Ovary (tissue), 9 donors: ENCODE measurements around the gene UBTD1. TPM values are rescaled to one million over a fixed set of nuclear protein-coding genes. Genes with fewer than 3 reads are reported as not detected.
A peak's percentile ranks its signal among the peaks of the same experiment; 100 is the strongest.

Source experiments
- DNase-seq, 5 donors: peaks; one replicate each; pipeline ENCODE4 v3.0.0-alpha.2; 2019 to 2020
- H3K27ac ChIP-seq, 2 donors: fragments of 200-600 bp; one replicate each; pipeline versions ENCODE4 v1.5.1 to v1.8.0; 2019 to 2022
- H3K27me3 ChIP-seq: fragments of 200-600 bp; one replicate; pipeline ENCODE4 v1.8.0; 2022
- H3K36me3 ChIP-seq: fragments of 200-600 bp; sonication (generic); one replicate; pipeline ENCODE4 v1.5.1; 2019
- H3K4me1 ChIP-seq: one replicate; pipeline ENCODE4 v1.8.1; 2013; ENCODE audit warnings: mild to moderate bottlenecking, moderate library complexity; ENCODE audit not compliant: insufficient read depth
- H3K4me3 ChIP-seq: fragments of 200-600 bp; sonication (generic); one replicate; pipeline ENCODE4 v1.5.1; 2017
- H3K9me3 ChIP-seq, 2 donors: fragments of 200-600 bp in 1 of 2; sonication (generic) in 1 of 2; one replicate each; pipeline versions ENCODE4 v1.5.1 to v1.8.1; 2013 to 2019; ENCODE audit warnings: mild to moderate bottlenecking in 1 of 2, moderate library complexity in 1 of 2
- EP300 ChIP-seq: sonication (generic); formaldehyde crosslinking; IDR thresholded peaks from one replicate; pipeline ENCODE4 v1.6.1; 2017; ENCODE audit warnings: antibody characterized with exemption
- POLR2A ChIP-seq: fragments of 450-650 bp; IDR thresholded peaks from one replicate; pipeline ENCODE4 v1.6.1; 2017; ENCODE audit warnings: antibody characterized with exemption, mild to moderate bottlenecking, moderate library complexity
- WGBS, 3 donors: extraction: QIAGEN DNeasy Blood & Tissue Kit in 1 of 3; methylation state at CpG; one replicate each; pipeline versions ENCODE4 v1.1.5 to v1.1.7; 2013 to 2017; 5-methylcytosine and 5-hydroxymethylcytosine counted together
- intact Hi-C, 4 donors: fragments of 100-400 bp; cut with DNase I; formaldehyde crosslinking; loops; one replicate each; pipeline versions ENCODE4 v1.11.0 to v1.15.1; 2022 to 2023
- polyA plus RNA-seq, 2 donors: library from polyadenylated mRNA; stranded (reverse); fragments of 200-250 nt in 1 of 2; fragments of 350-450 nt in 1 of 2; fragmentation: Illumina TruSeq in 1 of 2; extraction: RNeasy Lipid Tissue Mini Kit (QIAGEN cat#74804) in 1 of 2; gene quantifications; one replicate each; pipeline ENCODE4 v1.2.3, GENCODE V29; 2013 to 2014
- total RNA-seq, 7 donors: library from RNA; depleted of rRNA in 2 of 7; stranded (reverse); fragments of >200 nt in 2 of 7; fragmentation: NEBNext Ultra II Directional in 3 of 7; extraction: Animal tissue kit (Norgen Biotek cat#: 25700) in 3 of 7; gene quantifications; one replicate each; pipeline versions ENCODE4 v1.1.0 to v1.2.4, GENCODE V29; 2016 to 2023
- TF ChIP-seq, protein P1 (sequence below), 3 donors: fragments of 450-650 bp in 2 of 3; fragments of 200-600 bp in 1 of 3; IDR thresholded peaks; one replicate each; pipeline versions ENCODE4 v1.5.1 to v1.8.0; 2016 to 2022; ENCODE audit warnings: antibody characterized with exemption in 3 of 3, mild to moderate bottlenecking in 1 of 3
- donor health status: DM: no; HTN: no; CAD: no; lungs with moderate emphysema.
- donor health status: DM: no; HTN: no; CAD: no.
- donor health status: Bipolar disorder and iron deficiency.
- donor health status: DM: yes; HTN: yes; CAD: no.
- donor health status: DM: no; HTN: no; CAD: no.
- donor health status: DM: yes; HTN: yes; CAD: no.

Gene UBTD1
- total and polyA plus RNA-seq, 9 donors, result 0.20 to 15.2 (median 11.5) TPM

DNA sequence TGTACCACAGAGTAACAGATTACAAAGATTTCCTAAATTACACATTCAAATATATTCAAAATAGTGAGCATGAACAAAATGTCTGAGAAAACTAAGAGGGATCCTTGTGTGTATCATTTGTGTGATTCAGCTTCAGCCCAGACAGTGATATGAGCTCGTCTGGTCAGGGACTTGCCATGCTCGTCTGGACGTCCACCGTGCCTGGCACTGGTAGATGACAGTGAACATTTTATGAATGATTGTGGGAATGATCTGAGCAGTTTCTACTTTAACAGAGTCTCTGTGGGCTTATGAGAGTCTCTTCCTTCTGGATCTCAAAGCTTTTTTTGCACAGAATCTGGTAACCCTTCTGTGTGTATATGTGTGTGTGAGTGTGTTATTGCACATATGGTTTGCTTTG, 39.7 kb downstream of the UBTD1 start:
- TF ChIP-seq, protein P1, sequence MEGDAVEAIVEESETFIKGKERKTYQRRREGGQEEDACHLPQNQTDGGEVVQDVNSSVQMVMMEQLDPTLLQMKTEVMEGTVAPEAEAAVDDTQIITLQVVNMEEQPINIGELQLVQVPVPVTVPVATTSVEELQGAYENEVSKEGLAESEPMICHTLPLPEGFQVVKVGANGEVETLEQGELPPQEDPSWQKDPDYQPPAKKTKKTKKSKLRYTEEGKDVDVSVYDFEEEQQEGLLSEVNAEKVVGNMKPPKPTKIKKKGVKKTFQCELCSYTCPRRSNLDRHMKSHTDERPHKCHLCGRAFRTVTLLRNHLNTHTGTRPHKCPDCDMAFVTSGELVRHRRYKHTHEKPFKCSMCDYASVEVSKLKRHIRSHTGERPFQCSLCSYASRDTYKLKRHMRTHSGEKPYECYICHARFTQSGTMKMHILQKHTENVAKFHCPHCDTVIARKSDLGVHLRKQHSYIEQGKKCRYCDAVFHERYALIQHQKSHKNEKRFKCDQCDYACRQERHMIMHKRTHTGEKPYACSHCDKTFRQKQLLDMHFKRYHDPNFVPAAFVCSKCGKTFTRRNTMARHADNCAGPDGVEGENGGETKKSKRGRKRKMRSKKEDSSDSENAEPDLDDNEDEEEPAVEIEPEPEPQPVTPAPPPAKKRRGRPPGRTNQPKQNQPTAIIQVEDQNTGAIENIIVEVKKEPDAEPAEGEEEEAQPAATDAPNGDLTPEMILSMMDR (IDR thresholded peaks at IDR 0.05), result no peak
- TF ChIP-seq EP300 (no peak), POLR2A (no peak)
- no peak overlapping the region for H3K4me3 ChIP-seq
- intact Hi-C loops, result no loop called here
- no peaks in the 10 kb centered on the region for H3K36me3 ChIP-seq
- H3K4me1 ChIP-seq, result peaks cover 22% of the 10 kb centered on the region
- H3K27ac ChIP-seq, result no peak overlapping the region
- H3K27me3 ChIP-seq, result no peaks in the 10 kb centered on the region
- H3K9me3 ChIP-seq, result no peaks in the 10 kb centered on the region
- WGBS, 3 donors, result 33 to 51% (median 41%) methylated on average over 4 of the region's 4 CpGs
- no peak for DNase-seq

DNA sequence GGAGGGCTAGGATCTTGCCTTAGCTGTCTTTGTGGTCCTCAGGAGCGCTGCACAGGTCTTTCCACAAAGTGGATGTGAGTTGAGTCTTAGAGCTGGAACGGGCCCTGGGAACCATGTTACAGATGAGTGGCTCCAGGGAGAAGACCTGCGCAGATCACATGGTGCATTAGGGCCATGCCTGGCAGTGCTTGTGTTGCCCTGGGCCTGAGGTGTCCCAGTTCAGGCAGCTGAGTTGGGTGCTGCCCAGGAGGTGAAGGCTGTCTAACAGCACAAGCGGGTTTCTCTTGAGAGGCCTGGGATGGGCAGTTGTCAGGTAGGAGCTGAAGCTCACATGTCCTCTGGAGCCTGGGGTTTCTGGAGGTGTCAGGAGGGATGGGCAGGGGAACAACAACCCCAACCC, 40.1 kb downstream of the UBTD1 start:
- no peak overlapping the region for H3K27ac ChIP-seq
- 93 to 96% (median 94%) methylated on average over 4 of the region's 4 CpGs for WGBS, 3 donors
- TF ChIP-seq, protein P1 (IDR thresholded peaks at IDR 0.05), result no peak
- TF ChIP-seq POLR2A, result no peak
- no peak for TF ChIP-seq EP300
- H3K36me3 ChIP-seq, result no peaks in the 10 kb centered on the region
- no peaks in the 10 kb centered on the region for H3K27me3 ChIP-seq
- DNase-seq, result no peak
- H3K4me1 ChIP-seq, result peaks cover 23% of the 10 kb centered on the region
- no peaks in the 10 kb centered on the region for H3K9me3 ChIP-seq
- no peak overlapping the region for H3K4me3 ChIP-seq
- intact Hi-C loops, result no loop called here

DNA sequence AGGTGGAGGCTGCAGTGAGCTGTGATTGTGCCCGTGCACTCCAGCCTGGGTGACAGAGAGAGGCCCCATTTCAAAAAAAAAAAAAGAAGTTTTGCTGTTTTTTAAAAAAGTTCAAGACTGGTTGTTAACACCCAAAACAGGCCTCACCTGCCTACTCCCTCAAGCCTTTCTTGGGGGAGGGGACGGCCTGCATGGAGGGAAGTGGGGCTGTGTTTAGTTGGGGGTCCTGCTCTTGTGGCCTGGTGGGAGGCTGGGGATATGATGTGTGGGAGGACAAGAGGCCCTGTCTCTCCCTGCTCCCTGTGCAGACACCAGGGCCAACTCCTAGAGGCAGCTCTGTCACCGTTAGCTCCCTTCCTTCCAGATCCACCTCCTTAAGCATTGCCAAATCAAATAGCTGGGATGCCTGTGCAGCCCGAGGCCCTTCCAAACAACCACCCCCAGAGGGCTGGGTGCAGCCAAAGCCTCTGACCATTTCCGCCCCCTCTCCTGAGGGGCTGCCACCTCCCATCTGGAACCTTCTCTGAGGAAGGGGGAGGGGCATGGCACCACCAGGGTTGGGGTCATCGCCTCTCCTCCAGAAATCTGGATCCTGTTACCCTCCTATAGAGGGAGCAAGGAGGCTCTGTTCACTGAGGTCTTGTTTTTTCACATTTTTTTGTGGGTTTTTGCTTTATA, 40.9 kb downstream of the UBTD1 start:
- H3K27ac ChIP-seq, result peak overlapping the region in 1 of 2 donors; percentile 62
- H3K27me3 ChIP-seq, result no peaks in the 10 kb centered on the region
- no peaks in the 10 kb centered on the region for H3K9me3 ChIP-seq
- DNase-seq, result peak; percentile 58 to 74 (median 62)
- intact Hi-C loops, result loop anchor here in 2 of 4 donors (5.0 to 10.0 kb wide), 2 partner anchors 37 to 45 kb away; partner anchors contain the start of genes MMS19 (in 1 of the 2) and UBTD1 (in 1 of the 2)
- peaks cover 23% of the 10 kb centered on the region for H3K4me1 ChIP-seq
- no peaks in the 10 kb centered on the region for H3K36me3 ChIP-seq
- WGBS, 3 donors, result 33 to 34% (median 34%) methylated on average over 6 of the region's 6 CpGs
- TF ChIP-seq, protein P1 (IDR thresholded peaks at IDR 0.05), result no peak
- no peak for TF ChIP-seq EP300
- no peak for TF ChIP-seq POLR2A
- H3K4me3 ChIP-seq, result no peak overlapping the region

DNA sequence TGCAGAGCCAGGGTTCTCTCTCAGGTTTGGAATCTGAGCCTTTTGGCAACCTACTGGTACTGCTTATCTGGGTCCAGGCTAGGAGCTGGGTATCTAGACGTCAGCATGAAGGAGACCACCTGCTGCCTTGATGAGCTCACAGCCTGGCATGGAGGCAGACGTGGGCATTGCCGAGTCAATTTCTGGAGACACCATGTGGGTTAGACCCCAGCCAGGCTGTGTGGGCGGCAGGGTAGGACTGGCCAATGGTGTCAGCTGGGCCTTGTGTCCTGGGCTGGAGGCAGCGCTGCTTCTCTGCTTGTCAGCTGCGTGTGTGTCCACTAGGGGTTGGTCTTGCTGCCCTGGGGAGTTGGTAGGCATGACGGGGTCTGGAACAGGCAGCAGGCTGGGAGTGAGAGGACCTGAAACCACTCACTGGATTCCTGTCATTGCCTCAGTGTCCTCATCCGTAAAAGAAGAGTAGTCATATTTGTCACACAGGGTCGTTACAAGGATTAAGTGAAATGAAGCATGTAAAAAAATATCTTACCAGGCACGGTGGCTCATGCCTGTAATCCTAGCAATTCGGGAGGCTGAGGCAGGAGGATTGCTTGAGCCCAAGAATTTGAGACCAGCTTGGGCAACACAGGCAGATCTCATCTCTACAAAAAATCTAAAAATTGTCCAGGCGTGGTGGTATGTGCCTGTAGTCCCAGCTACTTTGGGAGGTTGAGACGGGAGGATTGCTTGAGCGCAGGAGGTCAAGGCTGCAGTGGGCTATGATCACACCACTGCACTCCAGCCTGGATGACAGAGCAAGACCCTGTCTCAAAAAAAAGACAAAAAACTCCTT, 42.2 kb downstream of the UBTD1 start:
- H3K4me1 ChIP-seq, result peaks cover 23% of the 10 kb centered on the region
- peak overlapping the region; percentile 22 to 62 for H3K27ac ChIP-seq
- H3K36me3 ChIP-seq, result no peaks in the 10 kb centered on the region
- no peaks in the 10 kb centered on the region for H3K9me3 ChIP-seq
- 65 to 75% (median 69%) methylated on average over 14 of the region's 14 CpGs for WGBS, 3 donors
- intact Hi-C loops, result loop anchor here in 2 of 4 donors (5.0 to 10.0 kb wide), 2 partner anchors 39 to 46 kb away; partner anchors contain the start of genes MMS19 (in 1 of the 2) and UBTD1 (in 1 of the 2)
- no peaks in the 10 kb centered on the region for H3K27me3 ChIP-seq
- peak in 2 of 5 donors; percentile 45 to 46 for DNase-seq
- no peak overlapping the region for H3K4me3 ChIP-seq
- TF ChIP-seq, protein P1 (IDR thresholded peaks at IDR 0.05), result no peak
- TF ChIP-seq EP300 (no peak), POLR2A (no peak)
